ENCODE data around the gene RXFP1.

GRCh38 chr4:158588777-158589176 lies 67.1 kb downstream of the RXFP1 start:
- no peak for TF ChIP-seq POLR2A (IDR thresholded peaks at IDR 0.05)
- no peak for TF ChIP-seq CTCF (IDR thresholded peaks at IDR 0.05)

All from body of pancreas (tissue), 4 donors.